HG03064 (cell line): Measurements from ENCODE around the gene SRRM2.

Experiments
- ATAC-seq: cut with Tn5 transposase; IDR thresholded peaks from one replicate; pipeline ENCODE4 v1.9.1; 2021; ENCODE audit warnings: low read depth; ENCODE audit not compliant: unreplicated experiment

The SRRM2 gene

GRCh38 chr16:2775131-2775716 lies 22.8 kb downstream of the SRRM2 start:
- no peak for ATAC-seq

GRCh38 chr16:2775765-2776499 lies 23.5 kb downstream of the SRRM2 start:
- no peak for ATAC-seq

- ATAC-seq = peak; percentile 20
These were observed 24.2 kb downstream of the SRRM2 start for GRCh38 chr16:2776500-2777139.

GRCh38 chr16:2777231-2777902 lies 24.9 kb downstream of the SRRM2 start, which contains the start of gene ELOB:
Gene ELOB, minus strand, starts transcription at chr16:2777280. Its CDS starts 41 bp downstream, at chr16:2777239.
- ATAC-seq = peak; percentile 66

GRCh38 chr16:2777903-2778629 lies 25.6 kb downstream of the SRRM2 start:
- no peak for ATAC-seq

GRCh38 chr16:2778630-2778958 lies 26.2 kb downstream of the SRRM2 start:
- no peak for ATAC-seq

- no peak for ATAC-seq
These were observed 26.9 kb downstream of the SRRM2 start for GRCh38 chr16:2779151-2779920.

- no peak for ATAC-seq
These were observed 27.8 kb downstream of the SRRM2 start for GRCh38 chr16:2779978-2780898.

GRCh38 chr16:2782583-2783351 lies 30.3 kb downstream of the SRRM2 start:
- ATAC-seq = no peak

GRCh38 chr16:2783581-2784357 lies 31.3 kb downstream of the SRRM2 start:
- no peak for ATAC-seq

GRCh38 chr16:2784358-2785100 lies 32.1 kb downstream of the SRRM2 start:
- no peak for ATAC-seq

- ATAC-seq = no peak
These were observed 32.9 kb downstream of the SRRM2 start for GRCh38 chr16:2785101-2785991.

GRCh38 chr16:2786061-2786825 lies 33.8 kb downstream of the SRRM2 start:
- ATAC-seq = no peak

- ATAC-seq = no peak
These were observed 34.4 kb downstream of the SRRM2 start for GRCh38 chr16:2786826-2787151.

GRCh38 chr16:2787406-2787805 lies 35.0 kb downstream of the SRRM2 start, which contains the start of gene PRSS33:
Gene PRSS33, minus strand, starts transcription at chr16:2787560. Its CDS starts 1,013 bp downstream, at chr16:2786547.
- no peak for ATAC-seq
